Neutrophil (primary cell): Measurements from ENCODE around the gene ATG4C.
"Not testable (repeated sequence)": the region's sequence is repeated elsewhere in the genome, so short reads cannot be mapped to it uniquely, and the experiment has no call there.

Experiments
- H3K27ac ChIP-seq: fragments of 200-600 bp; sonication (generic); 2 replicates; pipeline ENCODE4 v1.5.1; 2016; ENCODE audit warnings: mild to moderate bottlenecking, moderate library complexity
- H3K27me3 ChIP-seq: fragments of 200-600 bp; sonication (generic); 2 replicates; pipeline ENCODE4 v1.6.0; 2016; ENCODE audit warnings: mild to moderate bottlenecking
- H3K36me3 ChIP-seq: fragments of 200-600 bp; sonication (generic); 2 replicates; pipeline ENCODE4 v1.5.1; 2017
- H3K4me1 ChIP-seq, 2 experiments: fragments of 200-600 bp in 1 of 2; sonication (generic) in 1 of 2; 1 replicate in 1 of 2; 2 replicates in 1 of 2; pipeline versions ENCODE4 v1.5.1 to v1.6.1; 2013 to 2016; ENCODE audit warnings: low read depth in 1 of 2, low read length in 1 of 2, mild to moderate bottlenecking in 1 of 2, moderate library complexity in 1 of 2; ENCODE audit not compliant: control insufficient read depth in 1 of 2, insufficient read depth in 1 of 2
- H3K4me3 ChIP-seq, 2 experiments: fragments of 200-600 bp in 1 of 2; sonication (generic) in 1 of 2; 1 replicate in 1 of 2; 2 replicates in 1 of 2; pipeline ENCODE4 v1.5.1; 2013 to 2016; ENCODE audit warnings: low read depth in 1 of 2, low read length in 1 of 2, mild to moderate bottlenecking in 1 of 2, moderate library complexity in 1 of 2
- H3K9me3 ChIP-seq: fragments of 200-600 bp; sonication (generic); 2 replicates; pipeline ENCODE4 v1.5.1; 2016
- TF ChIP-seq, protein P1 (sequence below): fragments of 200-600 bp; sonication (generic); IDR thresholded peaks from 2 replicates; pipeline ENCODE4 v1.5.1; 2016; ENCODE audit warnings: antibody characterized with exemption

ATG4C gene

DNA sequence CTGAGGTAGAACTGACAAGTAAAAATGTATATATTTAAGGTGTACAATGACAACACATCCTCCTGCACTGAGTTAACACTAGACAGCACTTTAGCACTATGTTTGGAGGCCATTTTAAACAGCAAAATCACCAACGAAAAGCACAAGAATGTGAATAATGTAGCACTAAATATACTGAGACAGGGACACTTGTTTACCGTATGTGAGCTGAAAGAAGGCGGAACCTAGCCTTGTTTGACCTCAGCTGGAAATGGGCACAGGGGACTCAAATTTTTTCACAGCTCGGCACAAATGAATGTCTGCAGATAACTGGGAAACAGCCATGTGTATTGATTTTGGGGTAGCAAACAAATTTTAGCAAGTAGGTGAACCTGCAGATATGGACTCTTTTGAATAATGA is 18.0 kb upstream of the ATG4C start:
- H3K4me1 ChIP-seq, result no peaks in the 10 kb centered on the region
- H3K36me3 ChIP-seq, result no peaks in the 10 kb centered on the region
- H3K9me3 ChIP-seq, result no peaks in the 10 kb centered on the region
- H3K27ac ChIP-seq, result no peak overlapping the region
- no peak overlapping the region for H3K4me3 ChIP-seq
- H3K27me3 ChIP-seq, result no peaks in the 10 kb centered on the region
- TF ChIP-seq, protein P1, sequence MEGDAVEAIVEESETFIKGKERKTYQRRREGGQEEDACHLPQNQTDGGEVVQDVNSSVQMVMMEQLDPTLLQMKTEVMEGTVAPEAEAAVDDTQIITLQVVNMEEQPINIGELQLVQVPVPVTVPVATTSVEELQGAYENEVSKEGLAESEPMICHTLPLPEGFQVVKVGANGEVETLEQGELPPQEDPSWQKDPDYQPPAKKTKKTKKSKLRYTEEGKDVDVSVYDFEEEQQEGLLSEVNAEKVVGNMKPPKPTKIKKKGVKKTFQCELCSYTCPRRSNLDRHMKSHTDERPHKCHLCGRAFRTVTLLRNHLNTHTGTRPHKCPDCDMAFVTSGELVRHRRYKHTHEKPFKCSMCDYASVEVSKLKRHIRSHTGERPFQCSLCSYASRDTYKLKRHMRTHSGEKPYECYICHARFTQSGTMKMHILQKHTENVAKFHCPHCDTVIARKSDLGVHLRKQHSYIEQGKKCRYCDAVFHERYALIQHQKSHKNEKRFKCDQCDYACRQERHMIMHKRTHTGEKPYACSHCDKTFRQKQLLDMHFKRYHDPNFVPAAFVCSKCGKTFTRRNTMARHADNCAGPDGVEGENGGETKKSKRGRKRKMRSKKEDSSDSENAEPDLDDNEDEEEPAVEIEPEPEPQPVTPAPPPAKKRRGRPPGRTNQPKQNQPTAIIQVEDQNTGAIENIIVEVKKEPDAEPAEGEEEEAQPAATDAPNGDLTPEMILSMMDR, result no peak

DNA sequence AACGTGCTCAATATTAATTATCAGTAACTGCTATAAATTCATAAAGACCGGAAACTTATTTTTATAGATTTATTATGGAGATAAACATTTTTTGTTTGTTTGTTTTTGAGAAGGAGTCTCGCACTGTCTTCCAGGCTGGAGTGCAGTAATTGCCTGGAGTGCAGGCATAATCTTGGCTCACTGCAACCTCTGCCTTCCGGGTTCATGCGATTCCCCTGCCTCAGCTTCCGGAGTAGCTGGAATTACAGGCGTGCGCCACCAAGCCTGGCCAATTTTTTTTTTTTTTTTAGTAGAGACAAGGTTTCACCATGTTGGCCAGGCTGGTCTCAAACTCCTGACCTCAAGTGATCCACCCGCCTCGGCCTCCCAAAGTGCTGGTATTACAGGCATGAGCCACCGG is 15.4 kb upstream of the ATG4C start:
- H3K4me1 ChIP-seq, H3K4me3 ChIP-seq, H3K27me3 ChIP-seq, H3K27ac ChIP-seq, H3K36me3 ChIP-seq, H3K9me3 ChIP-seq: not testable (repeated sequence)

DNA sequence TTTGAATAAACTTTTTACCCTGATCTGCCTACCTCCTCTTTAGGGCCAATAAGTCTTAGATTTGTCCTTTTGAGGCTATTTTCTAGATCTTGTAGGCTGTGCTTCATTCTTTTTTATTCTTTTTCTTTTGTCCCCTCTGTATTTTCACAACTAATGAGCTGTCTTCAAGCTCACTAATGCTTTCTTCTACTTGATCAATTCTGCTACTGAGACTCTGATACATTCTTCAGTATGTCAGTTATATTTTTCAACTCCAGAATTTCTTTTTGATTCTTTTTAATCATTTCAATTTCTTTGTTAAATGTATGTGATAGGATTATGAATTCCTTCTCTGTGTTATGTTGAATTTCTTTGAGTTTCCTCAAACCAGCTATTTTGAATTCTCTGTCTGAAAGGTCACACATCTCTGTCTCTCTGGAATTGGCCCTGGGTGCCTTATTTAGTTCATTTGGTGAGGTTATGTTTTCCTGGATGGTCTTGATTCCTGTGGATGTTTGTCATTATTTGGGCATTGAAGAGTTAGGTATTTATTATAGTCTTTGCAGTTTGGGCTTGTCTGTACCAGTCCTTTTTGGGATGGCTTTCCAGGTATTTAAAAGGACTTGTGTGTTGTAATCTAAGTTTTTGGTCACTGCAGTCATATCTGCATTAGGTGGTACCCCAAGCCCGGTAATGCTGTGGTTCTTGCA is 11.2 kb upstream of the ATG4C start:
- Histone ChIP-seq H3K9me3 (no peaks in the 10 kb centered on the region), H3K4me1 (no peaks in the 10 kb centered on the region)
- TF ChIP-seq, protein P1, result no peak

DNA sequence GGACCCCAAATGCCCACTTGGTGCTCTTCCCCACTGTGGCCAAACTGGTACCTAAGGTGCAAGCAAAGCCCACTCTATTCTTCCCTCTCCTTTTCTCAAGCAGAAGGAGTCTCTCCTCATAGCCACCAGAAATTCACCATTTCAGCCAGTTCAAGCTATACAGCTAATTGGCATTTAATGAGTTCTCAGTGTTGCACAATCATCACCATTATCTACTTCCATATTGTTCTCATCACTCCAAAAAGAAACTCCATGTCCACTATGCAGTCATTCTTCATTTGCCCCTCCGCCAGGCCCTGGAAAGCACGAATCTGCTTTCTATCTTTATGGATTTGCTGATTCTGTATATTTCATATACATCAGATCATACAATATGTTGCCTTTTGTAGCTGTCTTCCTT is 9.9 kb upstream of the ATG4C start:
- H3K9me3 ChIP-seq, result no peaks in the 10 kb centered on the region
- TF ChIP-seq, protein P1, result no peak
- H3K36me3 ChIP-seq, result no peaks in the 10 kb centered on the region
- H3K4me3 ChIP-seq, result no peak overlapping the region
- no peaks in the 10 kb centered on the region for H3K4me1 ChIP-seq
- no peak overlapping the region for H3K27ac ChIP-seq
- H3K27me3 ChIP-seq, result peaks cover 15% of the 10 kb centered on the region

More for the DNA sequence above, 11.2 kb upstream of the ATG4C start:
- Histone ChIP-seq H3K27ac (no peak overlapping the region), H3K36me3 (no peaks in the 10 kb centered on the region), H3K4me3 (no peak overlapping the region), H3K27me3 (peaks cover 5% of the 10 kb centered on the region)

DNA sequence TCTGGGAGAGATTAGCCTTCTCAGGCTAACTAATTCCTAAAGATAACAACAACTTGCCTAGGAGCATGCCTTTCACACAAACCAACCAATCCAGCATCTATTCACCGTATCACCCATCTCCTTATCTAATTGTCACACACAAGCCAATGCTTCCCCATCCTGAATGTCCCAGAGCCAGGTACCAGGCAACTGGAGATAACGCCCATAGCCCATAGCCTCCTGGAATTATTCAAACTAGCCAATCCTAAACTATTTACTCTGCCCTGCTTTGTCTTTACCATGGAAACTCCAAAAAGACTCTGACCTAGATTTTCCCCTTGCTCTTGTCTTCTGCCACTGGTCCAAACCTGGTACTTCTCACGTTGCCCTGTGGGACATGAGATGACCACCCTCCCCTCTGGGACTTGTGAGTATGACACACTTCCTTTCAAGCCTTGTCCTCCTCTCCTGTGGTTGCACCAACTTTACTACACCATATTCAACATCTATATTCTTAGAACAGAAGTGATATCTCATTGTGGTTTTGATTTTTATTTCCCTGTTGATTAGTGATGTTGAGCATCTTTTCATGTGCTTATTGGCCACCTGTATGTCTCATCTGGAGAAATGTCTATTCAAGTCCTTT is 8.8 kb upstream of the ATG4C start:
- H3K4me1 ChIP-seq, result no peaks in the 10 kb centered on the region
- H3K36me3 ChIP-seq, result no peaks in the 10 kb centered on the region
- TF ChIP-seq, protein P1, result no peak
- H3K27me3 ChIP-seq, result peaks cover 26% of the 10 kb centered on the region
- H3K9me3 ChIP-seq, result no peaks in the 10 kb centered on the region
- H3K27ac ChIP-seq, result no peak overlapping the region
- H3K4me3 ChIP-seq, result no peak overlapping the region

DNA sequence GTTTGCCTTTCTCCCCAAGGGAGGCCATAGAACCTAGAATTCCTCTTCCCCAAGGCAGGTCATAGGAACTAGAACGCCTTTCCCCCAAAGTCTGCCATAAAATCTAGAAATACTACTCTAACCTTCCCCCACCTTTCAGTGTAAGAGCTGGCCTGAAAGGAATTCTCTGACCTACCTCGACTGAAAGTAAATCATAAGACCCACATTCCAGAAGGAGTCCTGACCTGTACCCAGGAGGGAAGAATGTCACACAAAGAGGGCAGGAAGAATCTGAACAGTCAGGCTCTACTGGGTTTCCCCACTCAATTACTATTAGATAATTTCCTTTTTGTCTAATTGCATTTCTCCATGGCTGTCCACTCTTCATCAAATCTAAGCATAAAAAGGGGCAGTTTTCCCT is 5.7 kb upstream of the ATG4C start:
- Histone ChIP-seq H3K36me3 (no peaks in the 10 kb centered on the region), H3K9me3 (no peaks in the 10 kb centered on the region), H3K27me3 (peaks cover 48% of the 10 kb centered on the region), H3K4me1 (peaks cover 2% of the 10 kb centered on the region in 2 experiments), H3K27ac (no peak overlapping the region), H3K4me3 (no peak overlapping the region)
- TF ChIP-seq, protein P1, result no peak
